ENCODE results near the gene COA6. TPM values are rescaled to one million over a fixed set of nuclear protein-coding genes. Genes with fewer than 3 reads are reported as not detected.

Gene COA6
- total and polyA plus RNA-seq, 2 of the 13 experiments (the other 11 are each of a cell fraction or from before 2014, with no cell fraction given), result 32.4 to 104 TPM

DNA sequence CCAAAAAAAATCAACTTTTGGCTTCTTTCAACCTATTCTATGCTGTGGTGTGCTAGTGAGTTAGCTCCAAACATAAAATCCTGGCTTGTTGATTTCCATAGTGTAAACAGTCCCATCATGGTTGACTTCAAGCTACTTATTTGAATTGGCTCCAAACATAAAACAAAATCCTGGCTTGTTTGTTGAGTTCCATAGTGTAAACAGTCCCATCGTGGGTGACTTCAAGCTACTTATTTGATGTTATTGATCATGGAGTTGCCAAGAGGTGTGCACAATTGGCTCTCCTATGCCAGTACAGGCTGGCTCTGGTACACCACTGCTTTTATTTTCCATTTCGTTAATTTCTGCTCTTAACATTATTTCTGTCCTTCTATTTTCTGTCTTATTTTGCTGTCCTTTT is 1.8 kb upstream of the COA6 start:
- POLR2A ChIA-PET, result interaction anchor here (0.7 to 1.4 kb wide), 4 partner anchors 11 to 57 kb away, joined by 3 to 9 read pairs (median 6); no protein-coding TSS in a partner anchor
- Histone ChIP-seq H3K27me3 (ENCODE audit: control insufficient read depth in 1 of 2, insufficient read depth in 2 of 2, low read length in 2 of 2) (no peaks in the 10 kb centered on the region; a peak in 1 of 5 replicates), H4K20me1 (ENCODE audit: insufficient read depth, low read length) (no peaks in the 10 kb centered on the region), H3K79me2 (ENCODE audit: insufficient read depth, low read length) (peaks cover 29% of the 10 kb centered on the region), H2AFZ (ENCODE audit: low read length) (no peak overlapping the region), H3K9me3 (ENCODE audit: low read length) (no peaks in the 10 kb centered on the region), H3K4me3 (replicated peaks in 1 of 3; ENCODE audit: insufficient read depth in 1 of 3, low read depth in 2 of 3, low read length in 3 of 3) (no peak overlapping the region), H3K4me2 (ENCODE audit: low read depth, low read length) (peak overlapping the region; percentile 79; the same call in 1 of the 2 replicates), H3K9ac (ENCODE audit: insufficient read depth, low read depth, low read length) (no peak overlapping the region), H3K4me1 (ENCODE audit: insufficient read depth, low read length) (peaks cover 40% of the 10 kb centered on the region), H3K36me3 (replicated peaks in 1 of 2; ENCODE audit: control insufficient read depth in 1 of 2, insufficient read depth in 2 of 2, low read length in 2 of 2) (peaks cover 3 to 12% of the 10 kb centered on the region in 2 experiments; a peak in 3 of 5 replicates), H3K27ac (ENCODE audit: extremely low read length, insufficient read depth, low read length) (no peak overlapping the region)
- ATAC-seq (peak; percentile 4; the same call in 1 of the 3 replicates), FAIRE-seq (no peak), DNase-seq (ENCODE audit: low spot score) (no peak)
- intact Hi-C loops (cut with micrococcal nuclease; ENCODE audit: unreplicated experiment) (loop anchor here (5.0 kb wide), 1 partner anchor 59 kb away; no protein-coding TSS in a partner anchor), in situ Hi-C loops (cut with HindIII; ENCODE audit: extremely low pct_ligation_motif_present, low pct_unique_long_range_greater_than_20kb) (no loop called here)
- 38% methylated on average over 2 of the region's 2 CpGs for WGBS (ENCODE audit: low lambda C conversion rate)
- BruUV-seq (replicated peaks), result no TSS peak
- CTCF ChIA-PET (ENCODE audit: low intra/inter-chr PET ratio, low total read pairs), result no interaction called here
- TF ChIP-seq TCF7 (IDR thresholded peaks at IDR 0.05; ENCODE audit: low read depth), result 0 out of 2 replicates have a peak, but pooled peaks have one; percentile 43
- TF ChIP-seq FOXP1 (IDR thresholded peaks at IDR 0.05), result no peak
- peak; percentile 65; the same call in 1 of the 2 replicates for TF ChIP-seq FOXP1 (CRISPR knock-in tag; IDR thresholded peaks at IDR 0.05)
- no peak for TF ChIP-seq ZNF567 (CRISPR knock-in tag; IDR thresholded peaks at IDR 0.05; ENCODE audit: borderline replicate concordance)
- TF ChIP-seq, protein P1, sequence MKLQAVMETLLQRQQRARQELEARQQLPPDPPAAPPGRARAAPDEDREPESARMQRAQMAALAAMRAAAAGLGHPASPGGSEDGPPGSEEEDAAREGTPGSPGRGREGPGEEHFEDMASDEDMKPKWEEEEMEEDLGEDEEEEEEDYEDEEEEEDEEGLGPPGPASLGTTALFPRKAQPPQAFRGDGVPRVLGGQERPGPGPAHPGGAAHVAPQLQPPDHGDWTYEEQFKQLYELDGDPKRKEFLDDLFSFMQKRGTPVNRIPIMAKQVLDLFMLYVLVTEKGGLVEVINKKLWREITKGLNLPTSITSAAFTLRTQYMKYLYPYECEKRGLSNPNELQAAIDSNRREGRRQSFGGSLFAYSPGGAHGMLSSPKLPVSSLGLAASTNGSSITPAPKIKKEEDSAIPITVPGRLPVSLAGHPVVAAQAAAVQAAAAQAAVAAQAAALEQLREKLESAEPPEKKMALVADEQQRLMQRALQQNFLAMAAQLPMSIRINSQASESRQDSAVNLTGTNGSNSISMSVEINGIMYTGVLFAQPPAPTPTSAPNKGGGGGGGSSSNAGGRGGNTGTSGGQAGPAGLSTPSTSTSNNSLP (IDR thresholded peaks at IDR 0.05; ENCODE audit: low read depth, low read length), result peak; percentile 7; the same call in 1 of the 2 replicates
- no peak for TF ChIP-seq SNAI1 (CRISPR knock-in tag; IDR thresholded peaks at IDR 0.05; ENCODE audit: borderline replicate concordance)
- no peak for TF ChIP-seq ZNF263 (CRISPR knock-in tag; IDR thresholded peaks at IDR 0.05)
- no peak for TF ChIP-seq NR2F6 (IDR thresholded peaks at IDR 0.05)
- no peak for TF ChIP-seq NR2F6 (CRISPR knock-in tag; IDR thresholded peaks at IDR 0.05)
- no peak for TF ChIP-seq ZNF431 (CRISPR knock-in tag; IDR thresholded peaks at IDR 0.05; ENCODE audit: borderline replicate concordance, low read depth)
- TF ChIP-seq ZGPAT (CRISPR knock-in tag; IDR thresholded peaks at IDR 0.05), result 0 out of 2 replicates have a peak, but pooled peaks have one; percentile 29
- no peak for TF ChIP-seq NCOA5 (CRISPR knock-in tag; IDR thresholded peaks at IDR 0.05)
- 0 out of 2 replicates have a peak, but pooled peaks have one; percentile 16 for TF ChIP-seq THAP11 (CRISPR knock-in tag; IDR thresholded peaks at IDR 0.05)
- no peak for TF ChIP-seq MZF1 (CRISPR knock-in tag; IDR thresholded peaks at IDR 0.05; ENCODE audit: borderline replicate concordance)
- peak; percentile 69 for TF ChIP-seq GATAD2A (CRISPR knock-in tag; IDR thresholded peaks at IDR 0.05)
- no peak for TF ChIP-seq E2F1 (CRISPR knock-in tag; IDR thresholded peaks at IDR 0.05)
- TF ChIP-seq, protein P2, sequence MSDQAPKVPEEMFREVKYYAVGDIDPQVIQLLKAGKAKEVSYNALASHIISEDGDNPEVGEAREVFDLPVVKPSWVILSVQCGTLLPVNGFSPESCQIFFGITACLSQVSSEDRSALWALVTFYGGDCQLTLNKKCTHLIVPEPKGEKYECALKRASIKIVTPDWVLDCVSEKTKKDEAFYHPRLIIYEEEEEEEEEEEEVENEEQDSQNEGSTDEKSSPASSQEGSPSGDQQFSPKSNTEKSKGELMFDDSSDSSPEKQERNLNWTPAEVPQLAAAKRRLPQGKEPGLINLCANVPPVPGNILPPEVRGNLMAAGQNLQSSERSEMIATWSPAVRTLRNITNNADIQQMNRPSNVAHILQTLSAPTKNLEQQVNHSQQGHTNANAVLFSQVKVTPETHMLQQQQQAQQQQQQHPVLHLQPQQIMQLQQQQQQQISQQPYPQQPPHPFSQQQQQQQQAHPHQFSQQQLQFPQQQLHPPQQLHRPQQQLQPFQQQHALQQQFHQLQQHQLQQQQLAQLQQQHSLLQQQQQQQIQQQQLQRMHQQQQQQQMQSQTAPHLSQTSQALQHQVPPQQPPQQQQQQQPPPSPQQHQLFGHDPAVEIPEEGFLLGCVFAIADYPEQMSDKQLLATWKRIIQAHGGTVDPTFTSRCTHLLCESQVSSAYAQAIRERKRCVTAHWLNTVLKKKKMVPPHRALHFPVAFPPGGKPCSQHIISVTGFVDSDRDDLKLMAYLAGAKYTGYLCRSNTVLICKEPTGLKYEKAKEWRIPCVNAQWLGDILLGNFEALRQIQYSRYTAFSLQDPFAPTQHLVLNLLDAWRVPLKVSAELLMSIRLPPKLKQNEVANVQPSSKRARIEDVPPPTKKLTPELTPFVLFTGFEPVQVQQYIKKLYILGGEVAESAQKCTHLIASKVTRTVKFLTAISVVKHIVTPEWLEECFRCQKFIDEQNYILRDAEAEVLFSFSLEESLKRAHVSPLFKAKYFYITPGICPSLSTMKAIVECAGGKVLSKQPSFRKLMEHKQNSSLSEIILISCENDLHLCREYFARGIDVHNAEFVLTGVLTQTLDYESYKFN (CRISPR knock-in tag; conservative IDR thresholded peaks at IDR 0.05), result peak; percentile 64
- peak; percentile 75 for TF ChIP-seq FOXA3 (CRISPR knock-in tag; IDR thresholded peaks at IDR 0.05)
- 0 out of 2 replicates have a peak, but pooled peaks have one; percentile 19 for TF ChIP-seq BCL6 (CRISPR knock-in tag; IDR thresholded peaks at IDR 0.05)

Measured in HepG2 (cell line).